Mesothelial cell of epicardium (in vitro differentiated cells): Measurements from ENCODE around the gene CDK4. TPM values are rescaled to one million over a fixed set of nuclear protein-coding genes. Genes with fewer than 3 reads are reported as not detected.

Experiments used
- DNase-seq, 2 experiments: peaks; one replicate each; pipeline ENCODE4 v3.0.0; 2021; ENCODE audit warnings: low spot score in 2 of 2; ENCODE audit not compliant: unreplicated experiment in 2 of 2
- H3K27ac Mint-ChIP-seq: 2 replicates; pipeline ENCODE4 v1.8.0; 2021; ENCODE audit warnings: mixed read lengths
- H3K27me3 Mint-ChIP-seq: 2 replicates; pipeline ENCODE4 v1.8.0; 2021; ENCODE audit warnings: low read depth, mixed read lengths
- H3K36me3 Mint-ChIP-seq: 2 replicates; pipeline ENCODE4 v1.8.0; 2021; ENCODE audit warnings: mixed read lengths
- H3K4me1 Mint-ChIP-seq: 2 replicates; pipeline ENCODE4 v1.8.0; 2021; ENCODE audit warnings: mixed read lengths
- H3K4me3 Mint-ChIP-seq: 2 replicates; pipeline ENCODE4 v1.8.0; 2021; ENCODE audit warnings: mild to moderate bottlenecking, moderate library complexity, mixed read lengths
- H3K9me3 Mint-ChIP-seq: 2 replicates; pipeline ENCODE4 v1.8.0; 2021; ENCODE audit warnings: mixed read lengths
- CTCF ChIP-seq: fragments of 200-600 bp; sonication (generic); IDR thresholded peaks from one replicate; pipeline ENCODE4 v1.5.0; 2021; ENCODE audit warnings: antibody characterized with exemption; ENCODE audit not compliant: unreplicated experiment
- total RNA-seq: library from RNA; stranded (reverse); gene quantifications from 3 replicates; pipeline ENCODE4 v1.2.1, GENCODE V29; 2021

The CDK4 gene
- total RNA-seq, 1 donor from 2014 or later = 171 TPM

DNA sequence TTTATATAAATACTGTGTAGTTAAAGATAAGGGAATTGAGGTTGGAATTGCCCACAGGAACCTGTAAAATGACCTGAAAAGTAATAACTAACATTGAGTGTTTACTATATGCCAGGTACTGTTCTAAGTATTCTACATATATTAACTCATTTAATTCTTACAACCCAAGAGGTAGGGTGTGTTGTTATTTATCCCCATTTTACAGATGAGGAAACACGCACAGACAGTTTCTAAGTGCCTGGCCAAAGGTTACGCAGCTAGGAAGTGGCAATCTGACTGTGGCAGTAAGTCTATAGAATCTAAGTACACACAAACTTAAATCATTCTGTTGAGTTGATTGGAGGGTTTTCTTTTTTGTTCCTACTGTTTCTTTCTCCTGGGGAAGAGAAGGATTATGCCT is 8.3 kb downstream of the CDK4 start:
- DNase-seq = no peak
- Mint-ChIP-seq H3K27me3 (peaks cover 48% of the 10 kb centered on the region), H3K27ac (peak overlapping the region; percentile 93), H3K36me3 (peaks cover 19% of the 10 kb centered on the region), H3K4me1 (peaks cover 21% of the 10 kb centered on the region), H3K4me3 (peak overlapping the region; percentile 94), H3K9me3 (no peaks in the 10 kb centered on the region)
- TF ChIP-seq CTCF = no peak

- H3K4me1 Mint-ChIP-seq = peaks cover 22% of the 10 kb centered on the region
- H3K9me3 Mint-ChIP-seq = no peaks in the 10 kb centered on the region
- H3K36me3 Mint-ChIP-seq = peaks cover 10% of the 10 kb centered on the region
- H3K27me3 Mint-ChIP-seq = peaks cover 53% of the 10 kb centered on the region
- H3K27ac Mint-ChIP-seq = no peak overlapping the region
- H3K4me3 Mint-ChIP-seq = no peak overlapping the region
- no peak for DNase-seq
- TF ChIP-seq CTCF = no peak
These were observed 10.0 kb downstream of the CDK4 start for GRCh38 chr12:57741844-57742738.

GRCh38 chr12:57741413-57741789 is 10.7 kb downstream of the CDK4 start:
- Mint-ChIP-seq H3K36me3 (peaks cover 4% of the 10 kb centered on the region), H3K4me1 (peaks cover 28% of the 10 kb centered on the region), H3K9me3 (no peaks in the 10 kb centered on the region), H3K27me3 (peaks cover 60% of the 10 kb centered on the region), H3K27ac (no peak overlapping the region), H3K4me3 (no peak overlapping the region)
- TF ChIP-seq CTCF = no peak
- DNase-seq = no peak

DNA sequence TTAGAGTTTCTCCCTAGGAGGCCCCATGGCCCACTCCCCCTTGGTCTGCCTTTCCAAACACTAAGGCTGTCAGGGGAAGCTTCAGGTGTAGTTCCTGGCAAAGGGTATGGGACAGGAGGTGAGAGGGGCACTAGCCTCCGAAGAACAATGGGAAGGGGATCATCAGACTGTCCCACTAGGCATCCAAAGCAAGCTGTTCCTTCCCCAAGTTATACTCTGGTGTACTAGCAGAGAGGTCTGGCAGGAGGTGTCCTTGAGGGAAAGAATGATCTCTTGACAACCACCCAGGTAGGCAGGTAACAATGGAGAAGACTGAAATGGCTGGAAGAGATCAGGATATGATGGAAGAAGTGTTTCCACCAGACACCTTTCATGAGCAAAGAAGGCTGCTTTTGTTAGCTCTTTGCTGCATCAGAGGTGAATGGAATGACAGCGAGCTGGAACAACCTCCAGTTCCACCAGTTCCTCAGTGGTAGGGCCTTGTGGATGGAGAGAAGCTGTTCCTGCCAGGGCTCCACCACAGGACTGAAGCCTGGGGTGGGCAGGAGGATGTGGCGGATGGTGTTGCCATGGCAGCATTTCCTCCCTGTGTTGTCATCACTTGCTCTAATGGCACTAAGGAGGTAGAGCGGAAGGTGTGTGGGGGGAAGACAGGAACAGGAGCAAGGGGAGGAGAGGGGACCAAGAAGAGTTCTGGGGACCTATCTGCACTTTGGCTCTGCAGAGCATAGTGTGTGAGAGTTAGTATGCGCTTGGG is 11.3 kb downstream of the CDK4 start:
- TF ChIP-seq CTCF = no peak
- Mint-ChIP-seq H3K4me3 (no peak overlapping the region), H3K27me3 (peaks cover 66% of the 10 kb centered on the region), H3K9me3 (no peaks in the 10 kb centered on the region), H3K36me3 (no peaks in the 10 kb centered on the region), H3K27ac (no peak overlapping the region), H3K4me1 (peaks cover 25% of the 10 kb centered on the region)
- DNase-seq = no peak

GRCh38 chr12:57739914-57740538 is 12.1 kb downstream of the CDK4 start:
- no peak for DNase-seq
- H3K27ac Mint-ChIP-seq = no peak overlapping the region
- H3K27me3 Mint-ChIP-seq = peaks cover 74% of the 10 kb centered on the region
- no peaks in the 10 kb centered on the region for H3K9me3 Mint-ChIP-seq
- H3K4me3 Mint-ChIP-seq = no peak overlapping the region
- no peaks in the 10 kb centered on the region for H3K36me3 Mint-ChIP-seq
- peaks cover 20% of the 10 kb centered on the region for H3K4me1 Mint-ChIP-seq
- TF ChIP-seq CTCF = no peak
